Measurements from ENCODE around the gene ANKMY2.
A peak's percentile ranks its signal among the peaks of the same experiment; 100 is the strongest.

The ANKMY2 gene

DNA sequence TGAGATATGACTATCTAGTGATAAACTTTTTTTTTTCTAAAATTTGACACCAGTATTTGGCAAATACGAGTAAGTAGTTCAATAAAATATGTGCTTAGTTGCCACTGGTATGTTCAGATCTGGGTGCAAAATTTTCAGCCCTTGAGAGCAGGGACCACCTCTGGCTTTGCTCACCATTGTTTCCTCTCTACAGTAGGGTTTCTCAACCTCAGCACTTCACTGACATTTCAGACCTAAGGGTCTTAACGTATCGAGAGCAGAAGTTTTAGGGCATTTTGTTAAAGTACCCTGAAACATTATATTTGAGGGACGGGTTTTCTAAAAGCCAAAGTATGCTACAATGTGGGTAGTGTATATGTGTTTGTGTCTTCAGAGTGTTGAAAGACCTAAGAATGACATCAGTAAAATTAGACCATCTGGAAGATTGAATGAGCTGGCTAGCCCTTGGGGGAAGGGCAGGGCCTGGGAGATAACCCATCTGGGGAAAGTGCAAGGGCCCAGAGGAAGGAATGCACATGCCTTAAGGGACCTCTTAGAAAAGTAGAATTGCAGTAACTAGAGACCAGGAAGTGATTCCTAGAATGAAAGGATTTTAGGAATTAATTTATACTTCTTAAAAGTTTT lies 12.2 kb upstream of the ANKMY2 start:
- no peak for DNase-seq

DNA sequence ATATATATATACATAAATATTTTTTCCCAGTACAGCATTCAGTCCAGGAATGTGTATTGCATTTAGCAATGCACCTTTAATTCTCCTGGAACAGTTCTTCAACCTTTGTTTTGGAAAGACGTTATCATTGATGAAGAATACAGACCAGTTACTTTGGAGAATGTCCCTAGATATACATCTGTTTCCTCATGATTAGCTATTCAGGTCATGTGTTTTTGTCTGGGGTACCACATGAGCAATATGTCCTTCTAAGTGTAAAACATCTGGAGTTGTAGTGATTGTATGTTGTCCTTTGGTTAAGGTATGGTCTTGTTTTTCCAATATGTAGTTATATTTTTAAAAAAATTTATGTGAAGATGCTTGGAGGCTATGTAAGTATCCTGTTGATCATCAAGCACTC lies 10.6 kb upstream of the ANKMY2 start:
- DNase-seq: no peak

DNA sequence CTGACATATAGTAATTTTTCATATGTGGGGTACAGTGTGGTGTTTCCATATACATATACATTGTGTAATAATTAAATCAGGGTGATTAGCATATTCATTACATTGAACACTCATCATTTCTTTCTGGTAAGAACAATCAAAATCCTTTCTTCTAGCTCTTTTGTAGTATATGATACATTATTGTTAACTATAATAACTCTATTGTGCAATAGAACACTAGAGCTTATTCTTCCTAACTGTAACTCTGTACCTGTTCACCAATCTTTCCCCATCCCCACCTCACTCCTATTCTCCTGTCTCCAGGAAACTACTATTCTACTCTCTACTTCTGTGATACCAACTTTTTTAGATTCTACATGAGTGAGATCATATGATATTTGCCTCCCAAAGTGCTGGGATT lies 9.8 kb upstream of the ANKMY2 start:
- no peak for DNase-seq

DNA sequence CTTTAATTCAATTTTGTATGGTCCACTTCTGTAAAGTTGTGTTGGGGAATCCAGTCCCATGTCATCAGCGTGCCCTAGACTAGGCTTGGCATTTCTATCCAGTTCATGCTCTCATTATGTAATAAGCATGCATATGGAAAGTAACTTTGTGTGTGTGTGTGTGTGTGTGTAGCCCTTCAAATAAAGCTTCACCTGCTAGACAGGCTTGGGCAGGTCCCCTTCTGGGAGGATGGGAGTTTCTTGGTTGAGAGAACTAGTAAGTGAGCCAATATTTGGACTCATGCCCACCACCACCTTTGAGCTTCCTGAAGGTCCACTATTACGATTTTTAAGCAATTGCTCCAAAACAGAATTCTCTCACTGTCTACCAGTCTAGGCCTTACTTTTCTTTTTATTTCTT lies 7.3 kb upstream of the ANKMY2 start:
- no peak for DNase-seq

DNA sequence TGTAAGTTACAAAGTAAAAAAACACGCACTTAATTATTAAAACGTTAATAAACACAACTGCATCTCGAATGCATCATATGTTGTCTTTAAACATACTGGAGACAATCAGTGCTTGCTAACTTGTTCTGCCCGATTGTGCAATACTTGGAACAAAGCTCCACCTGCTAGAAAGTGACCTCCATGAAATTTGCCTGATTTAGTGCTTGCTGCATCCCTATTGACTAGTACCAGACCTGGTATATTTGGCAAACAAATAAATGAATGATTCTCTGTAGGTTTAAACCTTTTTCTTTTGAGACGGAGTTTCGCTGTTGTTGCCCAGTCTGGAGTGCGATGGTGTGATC lies 6.7 kb upstream of the ANKMY2 start:
- DNase-seq: no peak

DNA sequence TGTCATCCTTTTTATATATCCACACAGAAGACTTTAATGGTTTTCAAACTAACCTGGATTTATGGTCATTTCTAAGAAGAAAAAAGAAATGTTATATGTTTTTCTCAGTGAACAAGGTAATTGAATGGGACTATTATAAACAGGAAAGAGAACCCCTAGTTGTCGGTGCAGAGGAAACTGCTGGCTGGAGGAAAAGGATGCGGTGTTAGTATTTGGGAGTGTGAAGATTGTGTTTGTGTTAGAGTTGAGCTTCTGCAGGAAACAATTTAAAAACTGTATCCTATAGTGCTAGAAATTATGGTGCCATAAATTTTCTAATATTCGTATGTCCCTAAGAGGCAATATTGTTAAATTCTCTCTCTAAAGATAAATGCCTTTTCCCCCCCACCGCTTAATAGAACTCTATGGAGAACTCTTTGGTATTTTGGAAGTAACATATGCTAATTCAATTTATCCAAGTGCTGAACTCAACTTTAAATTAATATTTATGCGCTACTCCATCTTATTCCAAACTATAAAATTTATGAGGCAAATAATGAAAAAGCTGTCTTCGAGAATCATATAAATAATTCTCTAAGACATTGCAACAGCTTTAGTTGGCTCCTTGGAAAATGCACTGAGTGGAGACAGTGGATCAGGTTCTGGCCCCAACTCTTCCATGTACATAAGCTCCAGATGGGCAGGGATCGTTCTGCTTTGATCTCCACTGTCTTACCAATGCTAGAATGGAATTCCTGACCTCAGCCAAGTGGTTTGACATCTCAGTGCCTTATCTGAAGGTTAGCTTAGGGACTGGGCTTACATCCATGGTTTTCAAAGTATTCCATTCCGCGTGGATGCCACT lies 6.1 kb upstream of the ANKMY2 start:
- no peak for DNase-seq

DNA sequence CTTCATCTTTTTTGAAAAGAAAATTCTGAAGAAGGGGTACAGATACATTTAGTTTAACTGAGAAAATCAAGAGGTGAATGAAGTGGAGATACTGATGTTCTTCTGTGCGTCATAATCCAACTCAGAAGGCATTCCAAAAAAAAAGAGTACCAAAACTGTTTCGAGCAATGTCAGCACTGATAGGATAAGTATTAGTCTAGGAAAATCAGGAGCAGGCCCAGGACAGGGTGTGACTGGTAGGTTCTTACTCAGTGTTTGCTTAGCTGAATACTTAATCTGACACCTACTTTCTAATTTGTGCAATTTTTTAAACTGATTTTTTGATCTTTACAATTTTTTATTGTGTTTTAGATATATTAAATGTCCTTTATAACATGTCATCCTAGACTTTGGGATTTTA lies 4.7 kb upstream of the ANKMY2 start:
- DNase-seq: no peak

DNA sequence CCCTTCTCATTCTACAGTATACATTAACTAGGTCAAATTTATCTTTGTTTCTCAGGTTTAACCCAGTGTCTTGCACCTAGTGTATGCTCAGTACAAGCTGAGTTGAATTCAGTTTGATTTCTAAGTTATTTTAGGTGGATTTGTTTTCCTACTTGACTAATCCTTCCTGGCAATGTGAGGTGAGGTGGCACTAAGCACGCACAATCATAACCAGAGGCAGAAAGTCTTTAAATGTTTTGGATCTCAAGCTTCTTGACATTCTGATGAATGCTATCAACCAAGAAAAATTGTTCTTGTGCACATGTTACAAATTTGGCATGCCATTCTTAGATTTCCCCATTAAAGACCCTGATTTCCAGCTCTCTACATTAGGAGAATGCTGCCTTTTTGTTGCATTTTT lies 3.6 kb upstream of the ANKMY2 start:
- no peak for DNase-seq

DNA sequence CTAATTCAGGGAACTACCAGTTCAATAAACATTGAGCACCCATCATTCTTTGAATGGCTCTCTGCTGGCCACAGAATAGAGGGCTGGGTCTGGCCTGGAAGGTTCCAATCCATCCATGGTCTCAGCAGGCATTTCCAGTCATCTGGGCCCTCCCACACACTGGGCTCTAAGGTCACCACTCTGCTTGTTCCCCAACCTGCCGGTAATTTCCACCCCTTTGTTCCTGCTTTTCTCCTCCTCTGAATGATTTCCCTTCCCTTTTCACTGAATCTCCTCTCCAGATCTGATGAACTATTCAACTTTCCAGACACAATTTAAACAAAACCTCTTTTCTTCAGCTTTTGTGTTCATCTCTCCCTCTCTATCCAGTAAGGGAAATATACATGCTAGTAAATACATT lies 3.0 kb upstream of the ANKMY2 start:
- no peak for DNase-seq

DNA sequence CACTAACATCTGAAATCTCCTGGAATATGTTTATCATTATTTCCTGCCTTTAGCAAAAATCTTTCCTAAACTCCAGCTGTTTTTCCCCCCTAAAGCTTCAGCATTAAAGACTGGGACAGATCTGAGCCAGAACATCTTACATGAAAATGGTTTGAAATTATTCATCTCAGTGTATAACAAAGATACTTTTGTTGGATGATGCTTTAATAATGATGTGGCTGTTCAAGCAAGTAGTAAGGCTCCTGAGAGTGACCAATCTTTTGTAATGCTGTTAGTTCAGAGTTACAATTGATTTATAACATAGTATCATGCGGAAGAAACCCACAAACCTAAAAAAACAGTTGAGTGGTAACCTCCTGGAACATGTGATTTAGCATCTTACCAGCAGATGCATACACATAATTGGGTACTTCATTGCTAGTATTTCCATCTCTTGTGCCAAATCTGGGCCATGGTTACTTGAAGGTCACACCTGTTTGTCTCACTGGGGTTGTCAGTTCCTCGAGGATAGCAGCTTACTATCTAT lies 1.9 kb upstream of the ANKMY2 start:
- no peak for DNase-seq

DNA sequence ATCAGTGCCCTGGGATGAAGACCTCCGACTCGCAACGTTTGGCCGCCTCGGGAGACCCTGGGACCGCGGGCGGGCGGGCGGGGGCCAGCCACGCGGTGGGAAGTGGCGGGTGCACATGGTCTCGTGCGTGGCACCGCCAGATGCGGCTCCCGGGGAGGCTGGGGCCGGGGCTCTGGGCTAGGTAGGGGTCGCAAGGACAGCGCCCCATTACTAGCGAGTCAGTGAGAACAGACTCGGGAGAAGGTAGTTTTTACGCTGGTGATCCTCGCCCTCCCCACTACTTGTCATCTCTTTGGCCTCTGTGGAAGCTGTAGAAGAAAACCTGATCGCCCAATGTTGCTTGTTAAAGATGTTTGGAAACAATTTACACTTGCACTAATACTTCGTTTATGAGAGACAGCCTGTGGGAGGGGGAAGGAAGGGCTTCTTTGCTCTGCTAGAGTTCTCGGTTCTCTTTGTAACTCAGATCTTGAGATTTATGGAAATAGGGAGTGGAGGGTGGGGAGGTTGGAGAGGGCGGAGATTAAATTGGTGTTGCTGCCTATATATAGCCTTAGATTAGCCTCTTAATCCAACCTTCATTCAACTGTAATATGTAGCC lies 1.0 kb upstream of the ANKMY2 start:
- no peak for DNase-seq

DNA sequence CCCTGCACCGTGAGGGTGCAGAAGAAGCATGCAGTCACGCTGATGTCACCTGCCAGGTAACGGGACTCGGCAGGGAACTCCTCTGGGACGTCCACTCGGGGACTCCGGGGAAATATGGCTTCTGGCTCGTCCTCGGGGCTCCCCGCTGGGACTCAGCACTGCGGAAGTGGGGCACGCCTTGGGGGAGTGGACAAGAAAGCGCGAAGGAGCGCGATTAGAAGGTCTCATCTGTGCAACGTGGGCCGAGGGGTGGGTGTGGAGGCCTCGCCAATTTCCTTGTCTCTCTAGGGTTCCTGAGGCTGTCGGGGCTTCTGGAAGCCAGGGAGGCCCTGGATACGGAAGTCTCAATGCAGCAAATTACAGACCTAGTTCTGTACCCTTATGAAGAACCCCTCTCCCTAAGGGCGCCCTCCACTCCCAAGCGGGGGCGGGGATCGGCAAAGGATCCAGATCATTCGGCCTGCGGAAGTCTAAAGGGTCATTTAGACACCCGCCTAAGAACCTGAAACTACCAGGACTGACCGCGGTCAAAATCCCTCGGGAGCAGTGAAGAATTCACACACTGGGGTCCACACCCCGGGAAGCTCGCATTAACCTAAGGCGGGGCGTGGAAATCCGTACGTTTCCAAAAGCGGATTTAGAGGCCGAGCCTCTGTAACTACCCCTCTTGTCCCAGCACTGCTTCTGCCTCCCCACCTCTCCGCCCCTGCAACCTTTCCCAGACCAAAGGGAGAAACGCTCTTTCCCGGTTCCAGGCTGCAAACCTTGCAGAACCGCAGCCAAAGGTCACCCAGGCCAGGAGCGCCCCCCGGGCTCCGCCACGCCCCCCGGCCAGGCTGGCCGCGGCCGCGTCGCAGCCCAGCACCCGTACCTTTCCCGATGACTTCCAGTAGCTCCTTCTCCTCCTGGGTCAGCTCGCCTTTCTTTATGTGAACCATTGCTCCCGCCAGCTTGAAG lies 640 bp downstream of the ANKMY2 start:
- peak; percentile 68 for DNase-seq

DNA sequence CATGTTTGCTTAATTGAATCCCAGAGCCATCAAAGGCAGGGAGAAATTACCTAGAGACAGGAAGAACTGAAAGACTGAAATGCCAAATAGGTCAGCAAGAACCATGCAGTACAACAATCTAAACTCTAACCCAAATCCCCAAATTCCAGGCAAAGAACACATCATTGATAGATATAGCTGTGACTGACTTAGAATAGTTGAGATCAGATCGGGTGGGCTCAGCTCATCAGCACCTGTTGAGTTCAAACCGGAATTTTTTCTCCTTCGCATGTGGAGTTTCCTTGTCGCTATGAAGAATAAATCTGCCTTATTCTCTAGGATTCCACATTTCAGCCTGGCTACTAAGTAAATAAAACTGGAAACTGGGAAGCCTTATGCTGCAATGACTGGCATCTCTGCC lies 1.4 kb downstream of the ANKMY2 start:
- no peak for DNase-seq

DNA sequence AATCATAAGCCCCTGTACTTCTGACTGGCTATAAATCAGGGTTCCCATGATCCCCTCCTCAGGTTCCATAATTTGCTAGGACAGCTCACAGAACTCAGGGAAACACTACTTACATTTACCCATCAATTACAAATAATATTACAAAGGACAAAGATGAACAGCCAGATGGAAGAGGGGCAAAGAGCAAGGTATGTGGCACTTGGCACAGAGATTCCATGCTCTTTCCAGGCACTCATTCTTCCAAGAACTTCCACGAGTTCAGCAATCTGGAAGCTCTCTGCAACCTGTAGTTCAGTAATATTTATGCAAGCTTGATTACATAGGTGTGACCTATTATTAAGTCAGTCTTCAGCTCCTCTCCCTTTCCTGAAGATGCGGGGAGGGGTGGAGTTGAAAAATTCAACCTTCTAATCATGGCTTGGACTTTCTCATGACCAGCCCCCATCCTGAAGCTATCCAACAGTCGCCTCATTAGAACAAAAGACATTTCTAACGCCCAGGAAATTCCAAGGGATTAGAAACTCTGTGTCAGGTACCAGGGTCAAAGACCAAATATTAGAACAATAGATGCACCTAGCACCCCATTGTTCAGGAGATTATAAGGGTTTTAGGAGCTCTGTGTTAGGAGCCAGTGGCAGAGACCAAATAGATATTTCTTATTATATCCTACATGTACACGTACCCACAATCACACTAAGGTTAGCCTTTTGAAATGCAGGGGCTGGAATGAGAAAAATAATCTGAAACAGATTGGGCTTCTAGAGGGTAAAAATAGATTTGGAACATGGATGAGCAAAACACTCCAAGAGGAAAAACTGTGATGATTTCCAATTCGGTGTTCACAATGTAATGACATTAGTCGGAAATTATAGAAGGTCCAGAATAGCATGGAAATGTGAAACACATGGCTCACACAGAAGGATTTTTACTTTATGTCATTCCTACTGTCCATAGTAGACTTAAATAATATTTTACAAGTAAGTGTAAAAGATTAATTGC lies 7.0 kb downstream of the ANKMY2 start:
- no peak for DNase-seq

DNA sequence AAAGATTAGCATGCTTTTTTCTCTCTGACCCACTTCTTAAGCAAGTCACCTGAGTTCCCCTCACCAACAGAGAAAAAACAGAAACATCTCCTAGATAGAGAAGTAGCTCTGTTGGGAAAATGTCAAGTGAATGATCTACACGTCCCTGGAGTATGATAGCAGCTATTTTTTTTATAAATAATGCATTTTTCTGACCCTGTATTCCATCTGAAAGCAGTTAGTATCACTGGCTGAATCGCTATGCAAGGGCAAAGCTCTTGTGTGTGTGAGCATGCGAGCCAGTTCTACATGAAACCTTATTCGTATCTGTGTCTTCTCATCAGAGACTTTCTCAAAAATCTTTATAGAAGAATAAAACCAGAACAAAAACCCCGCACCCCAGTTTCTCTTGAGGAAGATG lies 8.2 kb downstream of the ANKMY2 start:
- no peak for DNase-seq

DNA sequence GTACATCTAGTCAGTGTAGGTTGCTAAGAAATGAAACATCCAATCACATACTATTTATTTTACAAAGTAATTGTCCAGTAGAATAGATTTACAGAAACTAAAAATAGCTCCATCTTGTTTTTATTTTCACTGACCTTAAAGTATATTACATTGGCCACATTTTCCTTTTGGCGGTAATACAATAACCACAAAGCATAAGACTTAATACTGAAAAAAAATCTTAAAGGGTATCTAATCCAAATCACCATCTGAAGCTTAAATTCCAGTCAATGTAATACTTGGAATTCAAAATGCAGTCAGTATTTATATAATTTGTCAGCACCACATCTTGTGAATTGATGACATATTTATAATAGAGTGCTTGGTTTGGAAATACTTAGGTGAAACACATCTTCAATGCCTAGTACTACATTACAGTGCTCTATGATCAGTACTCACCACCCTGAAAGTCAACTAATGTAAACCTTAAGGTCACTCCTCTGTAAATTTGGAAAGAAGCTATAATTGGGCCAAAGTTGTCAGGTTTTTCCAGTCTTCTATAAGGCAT lies 8.9 kb downstream of the ANKMY2 start:
- DNase-seq: no peak

DNA sequence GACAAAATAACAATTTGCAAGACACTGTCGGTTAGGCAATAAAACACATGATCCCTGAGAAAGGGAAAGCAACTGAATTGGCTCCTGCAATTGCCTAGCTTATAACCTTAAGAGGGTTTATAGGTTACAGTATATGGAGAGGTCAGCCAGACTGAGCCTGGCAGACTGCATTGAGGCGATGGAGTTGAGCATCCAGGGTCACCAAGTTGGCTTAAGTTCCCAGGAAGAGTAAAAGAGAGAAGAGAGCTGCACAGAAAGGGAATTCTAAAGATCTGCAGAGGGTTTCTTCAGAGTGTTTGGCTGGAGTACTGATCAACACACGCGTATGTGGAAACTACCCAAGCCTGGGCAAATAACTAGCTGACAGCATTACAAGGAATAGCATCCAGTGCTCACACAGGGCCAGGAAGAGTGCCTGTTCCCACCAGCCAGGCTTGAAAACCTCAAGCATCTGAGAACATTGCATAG lies 11.2 kb downstream of the ANKMY2 start:
- DNase-seq: no peak

DNA sequence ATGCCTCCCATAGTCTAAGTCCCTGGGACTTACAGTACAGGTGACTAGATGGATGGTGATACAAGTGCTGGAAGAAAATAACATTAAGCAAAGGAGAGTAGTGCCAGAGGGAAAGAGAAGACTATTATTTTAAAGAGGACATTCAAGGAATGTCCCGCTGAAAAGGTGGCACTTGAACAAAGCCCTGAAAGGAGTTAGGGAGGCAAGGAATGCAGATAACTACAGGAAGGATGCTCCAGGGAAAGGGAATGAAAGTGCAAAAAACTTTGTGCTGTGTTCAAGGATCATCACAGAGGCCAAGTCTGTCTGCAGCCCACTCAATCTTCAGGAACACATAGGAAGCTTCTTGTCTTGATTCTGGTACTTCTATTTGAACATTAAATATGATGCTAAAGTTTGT lies 14.9 kb downstream of the ANKMY2 start:
- no peak for DNase-seq

DNA sequence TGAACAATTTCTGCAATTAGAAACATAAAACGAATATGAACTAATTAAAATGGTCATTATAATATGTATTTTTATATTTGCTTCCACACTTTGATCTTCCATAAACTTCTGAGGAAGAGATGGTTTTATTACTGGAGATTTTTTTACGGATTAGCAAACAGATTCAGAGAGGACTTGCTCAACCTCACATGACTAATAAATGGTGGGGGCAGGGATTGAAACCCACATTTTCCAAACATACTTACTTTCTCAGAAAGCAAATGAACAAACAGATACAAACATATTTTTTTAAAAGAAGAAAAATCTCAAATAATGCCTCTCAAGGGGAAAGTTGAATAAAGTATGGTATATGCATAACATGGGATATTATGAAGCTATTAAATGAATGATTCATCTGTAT lies 18.3 kb downstream of the ANKMY2 start:
- DNase-seq: no peak

DNA sequence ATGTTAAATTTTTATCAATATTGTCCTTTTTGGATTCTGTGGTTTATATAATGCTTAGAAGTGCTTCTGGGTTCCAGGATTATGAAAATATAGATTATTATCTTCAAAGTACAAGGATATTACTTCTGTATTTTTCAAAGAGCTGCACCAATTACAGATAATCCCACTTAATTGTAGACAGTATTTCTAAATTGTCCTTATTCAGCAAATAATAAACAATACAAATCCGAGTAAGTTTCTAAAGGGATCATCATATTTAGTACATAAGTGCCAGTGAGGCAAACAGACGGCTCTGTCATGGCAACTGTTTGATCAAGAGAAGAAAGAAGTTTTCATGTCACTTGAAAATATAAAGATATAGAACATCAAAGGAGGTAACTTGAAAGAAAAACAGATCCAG lies 19.2 kb downstream of the ANKMY2 start:
- DNase-seq: no peak

DNA sequence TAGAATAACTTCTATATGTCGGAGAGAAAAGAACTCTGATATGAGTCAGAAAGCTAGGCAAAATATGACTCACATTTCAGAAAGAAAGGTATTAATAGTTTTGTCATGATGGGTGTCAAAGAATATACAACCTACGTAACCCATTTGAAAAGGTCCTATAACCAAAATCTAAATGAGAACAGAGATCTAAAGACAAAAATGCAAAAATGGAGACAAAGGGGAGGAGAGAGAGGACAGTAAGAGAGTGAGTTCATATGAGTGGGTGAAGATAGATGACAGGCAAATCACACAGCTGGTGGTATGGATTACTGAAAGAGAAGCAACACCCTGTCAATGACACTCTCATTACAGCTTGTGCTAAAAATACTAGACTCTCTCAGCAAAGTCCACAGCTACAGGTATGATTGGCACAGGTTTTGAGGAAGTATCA lies 25.6 kb downstream of the ANKMY2 start:
- DNase-seq: no peak
